Measurements from ENCODE around the gene TIMMDC1. TPM values are rescaled to one million over a fixed set of nuclear protein-coding genes. Genes with fewer than 3 reads are reported as not detected.

TIMMDC1 gene
- total RNA-seq, result 61.6 and 75.2 TPM in 2 replicates

DNA sequence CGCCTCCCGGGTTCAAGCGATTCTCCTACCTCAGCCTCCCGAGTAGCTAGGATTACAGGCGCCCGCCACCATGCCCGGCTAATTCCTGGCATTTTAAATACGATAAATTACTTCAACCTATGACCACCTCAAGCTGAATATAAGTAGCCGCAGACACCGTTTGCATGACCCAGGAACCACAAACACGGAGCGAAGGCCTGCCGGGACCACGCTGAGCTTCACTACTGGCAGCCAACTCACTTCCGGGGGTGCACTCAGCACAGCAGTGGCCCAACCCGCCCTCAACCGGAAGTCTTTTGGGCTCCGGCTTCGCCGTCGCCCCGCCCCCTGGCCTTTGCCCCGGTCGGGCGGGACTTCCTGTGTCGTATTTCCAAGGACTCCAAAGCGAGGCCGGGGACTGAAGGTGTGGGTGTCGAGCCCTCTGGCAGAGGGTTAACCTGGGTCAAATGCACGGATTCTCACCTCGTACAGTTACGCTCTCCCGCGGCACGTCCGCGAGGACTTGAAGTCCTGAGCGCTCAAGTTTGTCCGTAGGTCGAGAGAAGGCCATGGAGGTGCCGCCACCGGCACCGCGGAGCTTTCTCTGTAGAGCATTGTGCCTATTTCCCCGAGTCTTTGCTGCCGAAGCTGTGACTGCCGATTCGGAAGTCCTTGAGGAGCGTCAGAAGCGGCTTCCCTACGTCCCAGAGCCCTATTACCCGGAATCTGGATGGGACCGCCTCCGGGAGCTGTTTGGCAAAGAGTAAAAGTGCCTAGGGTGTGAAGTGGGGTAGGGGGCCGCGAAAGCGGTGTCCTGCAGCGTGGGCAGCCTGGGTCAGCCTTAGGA, at the start of gene TIMMDC1:
Gene TIMMDC1 (plus strand): TSS at position 362 of the 826 bp plus-strand sequence. CDS start 187 bp downstream, at position 549.

GRCh38 chr3:119463171-119464169, 34.9 kb upstream of the TIMMDC1 start, which contains the start of gene TMEM39A:
Gene TMEM39A, minus strand, starts transcription at chr3:119463615. Its CDS starts 1,541 bp downstream, at chr3:119462074.

GRCh38 chr3:119559441-119559963, 61.2 kb downstream of the TIMMDC1 start, which contains the start of gene CD80:
Gene CD80, minus strand, starts transcription at chr3:119559614. Its CDS starts 1,886 bp downstream, at chr3:119557728.

Other genes with a start within 250 kb of the TIMMDC1 start
- gene ARHGAP31, start 204.2 kb upstream of the TIMMDC1 start, total RNA-seq, result under 0.01 and 0.85 TPM in 2 replicates
- gene TMEM39A, start 34.9 kb upstream of the TIMMDC1 start, total RNA-seq, result 52.3 and 67.0 TPM in 2 replicates
- 15.0 and 19.8 TPM in 2 replicates for gene POGLUT1, start 29.6 kb upstream of the TIMMDC1 start, total RNA-seq
- gene CD80, start 61.1 kb downstream of the TIMMDC1 start, total RNA-seq, result not detected in 2 replicates
- 0.68 and 3.9 TPM in 2 replicates for gene ADPRH, start 80.9 kb downstream of the TIMMDC1 start, total RNA-seq
- gene PLA1A, start 99.3 kb downstream of the TIMMDC1 start, total RNA-seq, result 0.14 TPM in 1 of 2 replicates, not detected in the other
- 0.28 and 0.34 TPM in 2 replicates for gene POPDC2, start 162.0 kb downstream of the TIMMDC1 start, total RNA-seq
- 22.2 and 24.4 TPM in 2 replicates for gene COX17, start 178.9 kb downstream of the TIMMDC1 start, total RNA-seq
- 0.07 TPM in 1 of 2 replicates, not detected in the other for gene CFAP91, start 204.5 kb downstream of the TIMMDC1 start, total RNA-seq

Measured in nasal cavity respiratory epithelium epithelial cell of viscerocranial mucosa (primary cell).